GM18858 (cell line): ENCODE results near the gene ZNF599.
A peak's percentile ranks its signal among the peaks of the same experiment; 100 is the strongest.

ENCODE experiments used
- ATAC-seq: cut with Tn5 transposase; IDR thresholded peaks from one replicate; pipeline ENCODE4 v1.9.1; 2021; ENCODE audit not compliant: unreplicated experiment

ZNF599 gene

DNA sequence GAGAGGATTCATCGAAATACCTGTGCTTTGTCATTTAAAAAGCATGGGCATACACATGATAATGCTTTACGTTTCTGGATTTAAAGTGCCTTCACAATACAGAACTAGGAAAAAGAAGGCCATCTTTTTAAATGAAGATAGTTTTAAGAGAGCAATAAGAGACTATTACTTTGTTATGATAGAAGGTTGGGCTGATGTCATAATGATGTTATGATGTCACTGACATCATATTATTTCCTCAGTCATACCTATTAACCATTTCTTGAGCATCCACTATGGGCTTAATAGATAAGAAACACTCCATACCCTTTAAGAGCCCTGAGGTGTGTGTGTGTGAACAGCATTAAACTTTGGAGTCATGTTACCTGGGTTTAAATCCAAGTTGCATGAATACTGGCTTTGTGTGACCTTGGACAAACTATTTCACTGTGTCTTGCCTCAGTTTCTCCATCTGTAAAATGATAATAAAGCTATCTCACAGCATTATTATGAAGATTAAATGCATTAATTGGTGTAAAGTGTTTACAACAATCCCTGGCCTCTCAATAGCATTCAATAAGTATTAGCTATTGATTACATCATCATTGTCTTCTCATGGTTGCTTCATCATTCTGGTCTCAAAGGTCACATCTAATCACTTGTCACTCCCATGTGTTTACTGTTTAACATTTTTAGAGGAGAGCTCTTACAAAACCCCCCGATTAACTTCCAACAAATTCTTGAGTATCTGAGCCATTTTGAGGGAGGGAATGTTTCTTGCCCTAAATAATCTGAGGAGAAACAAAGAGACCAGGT lies 27.9 kb downstream of the ZNF599 start:
- no peak for ATAC-seq

DNA sequence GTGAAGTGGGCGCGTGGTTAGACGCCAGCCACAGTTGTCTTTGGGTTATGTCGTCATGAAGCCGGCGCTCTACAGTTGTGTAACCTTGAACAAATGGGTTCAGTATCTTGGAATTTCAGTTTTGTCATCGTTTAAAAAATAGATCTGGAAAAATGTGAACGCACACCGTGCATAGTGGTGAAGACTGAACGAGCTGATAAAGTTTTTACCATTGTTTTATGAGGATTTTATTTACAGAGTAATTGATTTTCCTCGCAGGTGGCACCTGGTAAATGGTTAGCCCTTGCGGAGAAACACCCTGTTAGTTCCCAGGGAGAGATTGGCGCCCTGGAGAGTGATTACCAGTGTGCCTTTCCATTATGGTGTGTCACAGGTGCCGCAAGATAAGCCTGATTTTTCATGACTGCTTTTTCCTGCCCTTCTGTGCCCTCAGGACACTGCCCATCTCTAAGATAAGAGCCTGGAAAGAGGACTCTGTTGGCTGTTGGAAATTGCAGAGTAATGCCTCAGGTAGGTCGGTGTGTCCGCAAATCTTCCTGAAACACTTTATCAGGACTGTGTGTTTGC lies 38.4 kb downstream of the ZNF599 start:
- peak; percentile 39 for ATAC-seq

DNA sequence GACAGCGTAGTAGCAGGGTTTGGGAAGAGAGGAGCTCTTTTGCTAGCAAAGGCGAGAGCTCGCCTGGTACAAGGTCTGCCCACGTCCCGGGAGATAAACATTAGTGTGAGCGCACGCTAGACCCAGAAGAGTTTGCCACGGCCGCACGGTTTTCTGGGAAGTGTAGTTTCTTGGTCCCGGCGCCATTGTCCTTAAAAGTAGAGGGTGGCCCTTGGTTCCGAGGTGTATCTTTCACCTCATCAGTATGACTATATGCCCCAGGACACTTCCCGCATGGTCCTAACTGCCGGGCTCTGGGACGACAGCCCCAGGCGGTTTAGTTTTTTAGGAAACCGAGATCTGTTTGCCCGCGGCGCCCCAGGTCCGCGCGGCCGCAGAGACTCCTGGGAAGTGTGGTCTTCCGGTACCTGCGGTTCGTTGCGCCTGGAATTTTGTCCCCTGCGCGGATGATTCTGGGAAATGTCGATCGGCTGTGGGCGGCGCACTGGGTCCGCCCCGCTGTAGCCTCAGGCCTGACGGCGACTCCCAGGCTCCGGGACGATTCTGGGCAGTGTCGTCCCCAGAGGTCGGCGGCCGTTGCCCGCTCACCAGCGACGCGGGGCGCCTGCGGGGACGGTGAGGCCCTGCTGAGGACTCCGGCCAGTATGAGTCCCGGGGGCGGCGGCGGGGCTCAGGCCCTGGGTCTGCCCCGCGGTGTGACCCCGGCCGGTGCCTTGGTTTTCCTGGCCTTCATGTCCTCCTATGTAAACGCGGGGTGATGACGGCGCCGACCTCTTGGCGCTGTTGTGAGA lies 39.1 kb downstream of the ZNF599 start, which contains the start of gene ZNF181:
ZNF181 (plus strand) TSS at position 498 of the 791 bp plus-strand sequence. CDS start 795 bp downstream, outside the sequence.
- peak; percentile 59 for ATAC-seq

DNA sequence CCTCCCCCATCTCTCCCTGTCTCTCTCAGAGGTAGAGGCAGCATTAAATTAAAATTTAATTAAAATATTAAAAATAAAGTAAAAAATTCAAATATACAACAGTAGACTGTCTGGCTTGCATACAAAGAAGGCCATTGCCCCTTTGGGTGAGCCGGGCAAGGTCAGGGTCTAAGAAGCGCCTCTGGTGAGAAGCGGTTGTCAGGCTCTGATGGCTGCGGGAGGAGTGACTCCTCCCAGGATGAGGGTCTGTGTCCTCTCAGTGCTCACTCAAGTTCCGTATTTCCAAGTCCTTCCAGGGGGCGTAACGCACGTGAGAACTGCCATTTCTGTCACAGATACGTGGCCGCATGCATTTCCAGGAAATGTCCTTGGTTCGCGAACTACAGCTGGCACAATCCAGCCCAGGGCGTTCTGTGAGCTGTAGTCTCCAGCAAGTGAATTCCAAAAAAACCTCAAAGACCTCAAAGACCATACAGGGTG lies 39.7 kb downstream of the ZNF599 start:
- peak; percentile 8 for ATAC-seq

DNA sequence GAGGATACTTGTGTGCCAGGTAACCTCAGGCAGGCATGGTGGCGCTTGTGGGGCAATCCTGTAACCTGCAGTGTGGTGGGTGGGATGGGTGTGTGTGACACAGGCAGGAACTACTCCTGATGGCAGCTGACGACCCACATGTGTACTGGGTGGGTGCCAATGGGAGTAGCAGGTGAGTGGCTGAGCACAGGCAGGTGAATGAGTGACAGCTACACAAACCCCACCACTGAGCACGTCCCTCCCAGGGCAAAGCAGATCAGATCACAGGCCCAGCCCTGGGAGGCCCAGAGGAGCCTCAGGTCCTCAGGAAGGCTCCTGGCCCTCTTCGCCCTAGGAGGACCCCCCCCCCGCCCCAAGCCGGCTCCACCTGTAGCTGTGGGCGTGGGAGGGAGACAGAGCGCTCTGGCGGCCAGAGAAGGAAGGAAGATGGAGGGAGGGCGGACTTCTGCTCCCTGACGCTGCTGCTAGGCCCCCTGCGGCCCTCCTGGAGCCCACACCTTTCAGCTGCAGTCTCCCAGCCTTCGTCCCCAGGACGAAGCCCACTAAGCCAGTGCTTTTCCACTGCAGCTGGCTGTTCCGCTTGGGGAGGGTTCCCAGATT lies 40.3 kb downstream of the ZNF599 start:
- ATAC-seq: no peak

DNA sequence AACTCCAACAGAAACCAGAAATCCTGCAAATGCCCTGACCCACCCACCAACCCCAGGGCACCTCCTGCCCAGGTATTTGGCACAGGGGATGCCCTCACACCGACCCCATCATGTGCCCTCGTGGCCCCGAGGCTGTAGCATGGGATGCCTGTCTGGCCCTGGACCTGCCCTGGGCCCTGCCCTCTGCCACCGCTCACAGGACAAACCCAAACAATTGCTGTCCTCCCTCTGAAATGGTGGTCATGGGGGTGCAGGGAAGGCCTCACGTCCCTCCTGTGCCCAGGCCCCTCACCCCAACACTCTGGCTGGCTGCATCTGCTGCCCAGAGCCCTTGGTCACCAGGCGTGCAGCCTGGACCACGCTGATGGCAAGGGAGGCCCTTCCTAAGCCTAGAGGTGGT lies 41.1 kb downstream of the ZNF599 start:
- no peak for ATAC-seq

DNA sequence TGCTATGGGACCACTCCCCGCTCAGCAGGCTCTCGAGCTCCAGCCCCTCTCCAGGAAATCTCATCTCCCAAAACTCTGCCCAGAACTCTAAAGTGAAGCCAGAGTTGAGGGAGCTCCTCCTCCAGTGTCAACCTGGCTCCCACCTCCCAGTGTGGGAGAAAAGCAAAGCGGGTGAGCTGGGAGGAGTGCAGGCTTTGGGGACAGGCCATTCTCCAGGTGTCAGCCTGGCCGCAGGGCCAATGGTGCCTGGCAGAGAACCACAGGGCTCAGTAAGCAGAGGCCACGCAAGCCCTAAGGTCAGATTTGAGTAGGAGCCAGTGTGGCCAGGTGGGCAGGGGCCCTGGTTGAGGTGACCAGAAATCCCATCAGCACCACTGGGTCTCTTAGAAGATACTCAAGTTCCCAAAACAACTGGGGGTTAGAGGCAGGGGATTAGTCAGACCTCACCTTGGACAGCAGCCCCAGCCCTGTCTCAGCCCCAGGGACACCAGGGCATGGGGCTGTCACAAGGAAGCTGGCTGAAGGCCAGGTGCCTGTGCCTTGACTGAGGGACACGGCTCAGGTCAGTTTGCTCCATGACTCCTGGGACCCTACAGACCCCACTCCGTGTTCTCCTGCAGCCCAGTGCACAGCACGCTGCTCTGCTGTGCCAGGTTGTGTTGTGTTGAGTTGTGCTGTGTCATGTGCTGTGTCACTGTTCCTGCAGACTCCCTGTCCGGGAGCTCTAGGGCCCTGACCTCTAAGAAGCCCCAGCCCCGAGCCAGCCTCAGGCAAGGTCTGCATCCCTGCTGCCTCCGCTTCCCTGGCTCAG lies 41.8 kb downstream of the ZNF599 start:
- no peak for ATAC-seq

DNA sequence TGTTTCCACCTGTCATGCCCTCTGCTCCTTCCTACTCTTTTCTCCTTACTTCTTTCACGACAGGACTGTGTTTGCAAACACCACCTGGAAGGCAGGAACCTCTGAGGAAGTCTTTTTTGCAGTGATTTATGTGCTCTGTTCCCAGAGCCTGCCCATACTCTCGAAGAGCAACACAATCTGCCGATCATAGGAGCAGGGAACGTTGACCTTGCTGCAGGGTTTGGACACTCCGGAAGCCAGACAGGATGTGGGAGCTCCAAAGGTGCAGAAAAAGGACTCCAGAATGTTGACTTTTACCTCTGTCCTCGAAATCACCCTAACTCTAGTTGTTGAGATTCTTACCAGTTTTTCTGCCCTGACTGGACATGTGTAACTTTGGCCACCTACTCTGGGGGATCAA lies 47.6 kb downstream of the ZNF599 start:
- ATAC-seq: no peak

DNA sequence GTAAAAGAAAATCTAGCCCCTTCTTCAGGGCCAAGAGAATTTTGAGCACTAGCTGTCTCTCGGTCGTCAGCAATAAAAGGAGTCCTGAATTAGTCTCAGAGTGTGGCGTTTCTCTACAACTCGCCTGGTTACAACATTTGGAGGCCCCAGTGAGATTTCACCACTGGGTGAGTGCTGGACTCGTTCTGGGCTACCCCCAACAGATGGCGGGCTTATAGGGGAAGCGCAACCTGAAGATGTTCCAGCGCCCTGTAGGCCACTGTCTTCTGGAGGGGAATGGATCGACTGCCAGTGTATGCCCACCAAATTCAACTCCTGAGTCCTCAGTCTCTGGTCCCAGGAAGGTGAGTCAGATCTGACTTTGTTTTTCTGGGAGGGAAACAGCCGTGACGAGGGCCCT lies 50.7 kb downstream of the ZNF599 start:
- ATAC-seq: no peak

DNA sequence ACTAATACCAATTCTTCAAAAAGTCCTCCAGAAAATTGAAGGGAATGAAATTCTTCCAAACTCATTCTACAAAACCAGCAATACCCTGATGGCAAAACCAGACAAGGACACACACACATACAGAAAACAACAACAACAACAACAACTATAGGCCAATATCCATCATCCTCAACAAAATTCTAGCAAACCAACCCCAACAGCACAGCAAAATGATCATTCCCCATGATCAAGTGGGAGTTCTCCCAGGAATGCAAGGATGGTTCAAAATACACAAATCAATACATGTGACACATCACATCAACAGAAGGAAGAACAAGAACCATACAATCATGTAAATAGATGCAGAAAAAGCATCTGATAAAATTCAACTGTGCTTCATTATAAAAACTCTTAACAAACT lies 57.7 kb downstream of the ZNF599 start:
- ATAC-seq: no peak

DNA sequence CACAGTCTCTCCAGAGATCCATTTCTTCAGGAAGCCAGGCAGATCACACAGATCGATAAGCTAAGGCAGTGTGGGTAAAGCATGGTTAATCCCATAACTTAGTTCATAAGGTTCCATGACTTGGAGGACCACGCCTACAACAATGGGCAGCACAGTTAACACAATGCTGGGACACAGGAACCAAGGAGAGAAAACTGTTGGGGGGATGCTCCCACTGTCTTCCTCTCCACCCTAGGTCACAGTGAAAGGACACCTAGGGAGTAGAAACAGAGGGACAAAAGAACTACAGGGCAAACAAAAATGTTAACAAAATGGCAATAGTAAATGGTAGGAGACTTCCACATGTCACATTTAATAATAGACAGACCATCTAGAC lies 59.8 kb downstream of the ZNF599 start:
- no peak for ATAC-seq

DNA sequence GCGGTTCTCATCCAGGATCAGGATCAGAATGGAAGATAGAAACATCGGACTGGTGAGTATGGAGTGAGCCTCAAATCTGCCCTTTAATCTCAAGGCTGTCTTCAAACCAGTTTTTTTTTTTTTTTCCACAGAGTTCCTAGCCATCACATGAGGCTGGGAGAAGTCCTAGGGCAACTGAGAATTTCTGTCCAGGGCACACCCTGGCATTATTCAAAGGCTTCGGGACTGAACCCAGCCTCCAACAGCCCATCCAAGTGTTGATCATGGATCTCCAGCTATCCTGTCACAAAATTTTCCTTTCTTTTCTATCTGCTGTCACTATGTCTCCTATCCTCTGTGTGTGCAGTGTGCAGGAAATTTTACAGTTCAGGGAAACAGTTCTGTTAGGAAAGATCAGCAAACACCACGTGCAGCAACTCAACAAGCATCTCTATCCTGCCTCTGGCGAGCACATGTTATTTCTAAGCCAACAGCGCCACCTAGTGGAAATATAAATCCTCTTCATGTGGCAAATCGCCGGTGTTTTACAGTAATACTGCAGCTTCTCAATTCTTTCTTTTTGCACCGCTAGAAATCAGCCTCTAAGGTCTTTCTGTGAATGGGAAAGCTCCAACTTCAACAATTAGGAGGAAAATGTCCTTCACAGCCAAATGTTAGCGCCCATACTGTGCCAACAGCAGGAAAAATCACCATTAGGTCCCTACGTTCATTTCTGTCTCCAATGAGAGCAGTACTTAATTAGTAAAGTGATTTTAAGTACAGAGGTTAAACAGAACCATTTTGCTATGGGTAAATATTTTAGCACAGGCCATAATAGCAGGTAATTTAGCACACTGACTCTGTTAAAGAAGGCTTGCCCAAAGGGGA lies 60.4 kb downstream of the ZNF599 start:
- ATAC-seq: no peak

DNA sequence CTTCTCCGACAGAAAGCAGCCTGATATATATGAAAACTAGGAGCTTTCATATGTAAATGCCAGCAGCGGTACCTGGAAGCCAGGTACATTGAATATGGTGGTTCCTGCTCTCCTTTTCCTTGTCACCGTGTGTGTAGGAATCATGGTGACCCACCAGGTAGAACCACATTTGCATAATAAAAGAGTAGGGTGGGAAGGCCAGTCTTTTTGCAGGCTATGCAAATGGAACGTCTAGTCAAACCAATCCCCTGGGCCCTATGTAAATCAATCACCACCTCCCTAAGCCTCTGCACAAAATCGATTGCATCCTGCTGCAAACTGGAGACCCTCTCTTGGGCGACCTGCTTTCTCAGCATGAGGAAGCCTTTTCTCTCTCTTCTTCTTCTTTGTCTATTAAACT lies 61.1 kb downstream of the ZNF599 start:
- ATAC-seq: no peak
